ENCODE data around the gene DNM3. TPM values are rescaled to one million over a fixed set of nuclear protein-coding genes. Genes with fewer than 3 reads are reported as not detected.

Gene DNM3
- total and polyA plus RNA-seq, 12 donors, result 7.2 to 78.6 (median 18.4) TPM

- Histone ChIP-seq H3K36me3 (replicated peaks in 1 of 2) (no peaks in the 10 kb centered on the region), H3K27ac (no peak overlapping the region), H3K4me1 (replicated peaks in 1 of 2) (peaks cover 0 to 12% of the 10 kb centered on the region in 2 donors), H3K9me3 (replicated peaks in 1 of 3) (no peaks in the 10 kb centered on the region), H3K4me3 (no peak overlapping the region), H3K27me3 (no peaks in the 10 kb centered on the region)
- no peak for DNase-seq
- TF ChIP-seq CTCF (IDR thresholded peaks at IDR 0.05), result no peak
- no peak for TF ChIP-seq POLR2A (IDR thresholded peaks at IDR 0.05)
- 69 to 72% (median 71%) methylated on average over 4 of the region's 4 CpGs for WGBS, 4 donors
- intact Hi-C loops (cut with DNase I), result no loop called here
Measured at GRCh38 chr1:172135978-172136610, 294.8 kb downstream of the DNM3 start.

DNA sequence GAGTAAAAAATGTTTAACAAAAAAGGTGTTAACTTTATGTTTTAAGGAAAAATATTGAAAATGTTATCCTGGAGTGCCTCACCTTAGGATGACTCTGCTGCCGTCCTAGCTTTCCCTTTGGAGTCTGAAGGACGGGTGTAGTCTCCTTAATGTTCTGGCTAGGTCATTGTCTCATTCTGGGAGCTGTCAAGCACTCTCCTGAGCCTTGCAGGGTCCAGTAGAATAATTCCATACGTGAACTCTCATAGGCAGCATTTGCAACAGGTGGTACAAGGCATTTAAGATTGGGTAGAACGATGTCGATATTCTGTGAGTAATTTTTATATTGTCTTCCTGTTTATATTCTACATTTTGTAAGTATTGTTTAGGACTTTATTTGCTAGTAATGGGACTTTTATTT is 295.6 kb downstream of the DNM3 start:
- intact Hi-C loops (cut with DNase I), result no loop called here
- no peak for TF ChIP-seq CTCF (IDR thresholded peaks at IDR 0.05)
- TF ChIP-seq POLR2A (IDR thresholded peaks at IDR 0.05), result no peak
- Histone ChIP-seq H3K27ac (peak overlapping the region in 2 of 5 donors; percentile 5 to 11), H3K27me3 (no peaks in the 10 kb centered on the region), H3K9me3 (replicated peaks in 1 of 3) (no peaks in the 10 kb centered on the region), H3K4me1 (replicated peaks in 1 of 2) (peaks cover 0 to 12% of the 10 kb centered on the region in 2 donors), H3K4me3 (no peak overlapping the region), H3K36me3 (replicated peaks in 1 of 2) (no peaks in the 10 kb centered on the region)
- WGBS, 4 donors, result 74 to 90% (median 77%) methylated on average over 5 of the region's 5 CpGs
- no peak for DNase-seq

- H3K27ac ChIP-seq, result peak overlapping the region in 1 of 5 donors; percentile 5
- DNase-seq, result no peak
- WGBS, 4 donors, result 91 to 99% (median 98%) methylated on average over 3 of the region's 3 CpGs
- H3K4me3 ChIP-seq, result no peak overlapping the region
- intact Hi-C loops (cut with DNase I), result no loop called here
- no peak for TF ChIP-seq CTCF (IDR thresholded peaks at IDR 0.05)
- no peak for TF ChIP-seq POLR2A (IDR thresholded peaks at IDR 0.05)
- H3K36me3 ChIP-seq (replicated peaks in 1 of 2), result no peaks in the 10 kb centered on the region
- no peaks in the 10 kb centered on the region for H3K9me3 ChIP-seq (replicated peaks in 1 of 3)
- peaks cover 0 to 12% of the 10 kb centered on the region in 2 donors for H3K4me1 ChIP-seq (replicated peaks in 1 of 2)
- no peaks in the 10 kb centered on the region for H3K27me3 ChIP-seq
Measured at GRCh38 chr1:172137703-172138454, 296.6 kb downstream of the DNM3 start.

DNA sequence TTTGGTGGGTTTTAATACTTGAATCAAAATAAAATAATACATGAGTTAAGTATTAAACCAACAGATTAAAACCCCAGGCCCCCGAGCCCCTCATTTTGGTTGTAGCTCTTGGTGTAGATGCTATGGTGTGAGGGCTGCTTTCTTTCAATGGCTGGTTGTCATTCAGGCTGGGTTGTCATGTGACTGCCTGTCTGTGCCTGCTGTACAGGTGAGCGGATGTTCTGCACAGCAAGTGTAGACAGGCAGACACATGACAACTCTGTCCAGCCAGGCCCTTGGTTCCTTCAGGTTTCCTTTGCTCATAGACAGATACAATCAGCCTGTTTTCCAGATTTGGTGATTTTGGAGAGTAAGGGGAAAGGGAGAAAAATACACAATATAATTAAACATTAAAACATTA is 297.3 kb downstream of the DNM3 start:
- DNase-seq, result no peak
- H3K36me3 ChIP-seq (replicated peaks in 1 of 2), result no peaks in the 10 kb centered on the region
- H3K4me3 ChIP-seq, result no peak overlapping the region
- intact Hi-C loops (cut with DNase I), result no loop called here
- TF ChIP-seq CTCF (IDR thresholded peaks at IDR 0.05), result no peak
- TF ChIP-seq POLR2A (IDR thresholded peaks at IDR 0.05), result no peak
- H3K27ac ChIP-seq, result no peak overlapping the region
- 85 to 100% (median 92%) methylated on average over 2 of the region's 2 CpGs for WGBS, 4 donors
- peaks cover 0 to 12% of the 10 kb centered on the region in 2 donors for H3K4me1 ChIP-seq (replicated peaks in 1 of 2)
- H3K27me3 ChIP-seq, result no peaks in the 10 kb centered on the region
- H3K9me3 ChIP-seq (replicated peaks in 1 of 3), result no peaks in the 10 kb centered on the region

Measured in adrenal gland (tissue), 12 donors.